T-helper 17 cell (primary cell): ENCODE data around the gene CAMTA2. TPM values are rescaled to one million over a fixed set of nuclear protein-coding genes. Genes with fewer than 3 reads are reported as not detected.
A peak's percentile ranks its signal among the peaks of the same experiment; 100 is the strongest.

Experiments
- ATAC-seq: fragments of 150-1000 bp; cut with Tn5 transposase; 2 replicates; pipeline ENCODE4 v1.10.0; 2021; ENCODE audit warnings: mild to moderate bottlenecking, moderate library complexity
- DNase-seq, 3 donors: peaks; one replicate each; pipeline versions ENCODE4 v3.0.0 to v3.0.0-alpha.2; 2020 to 2021
- H3K9me3 ChIP-seq: one replicate; pipeline ENCODE4 v1.7.0; 2013; ENCODE audit warnings: low read length, mild to moderate bottlenecking; ENCODE audit not compliant: control insufficient read depth, poor library complexity, severe bottlenecking
- H3K27ac Mint-ChIP-seq: one replicate; pipeline ENCODE4 v1.8.0; 2022; ENCODE audit warnings: mild to moderate bottlenecking, moderate library complexity, mixed read lengths
- H3K27me3 Mint-ChIP-seq: one replicate; pipeline ENCODE4 v1.8.0; 2022; ENCODE audit warnings: mixed read lengths
- H3K36me3 Mint-ChIP-seq: one replicate; pipeline ENCODE4 v1.8.0; 2022; ENCODE audit warnings: low read depth, mixed read lengths
- H3K4me1 Mint-ChIP-seq: one replicate; pipeline ENCODE4 v1.8.0; 2022; ENCODE audit warnings: mild to moderate bottlenecking, mixed read lengths
- H3K4me3 Mint-ChIP-seq: one replicate; pipeline ENCODE4 v1.8.0; 2022; ENCODE audit warnings: mild to moderate bottlenecking, moderate library complexity, mixed read lengths
- total RNA-seq, 4 donors: library from RNA in 2 of 4; stranded (reverse) in 2 of 4; gene quantifications; one replicate each; pipeline ENCODE4 v1.2.3 and lab custom pipeline; 2022 to 2026

CAMTA2 gene
- total RNA-seq, 2 donors from 2014 or later: 59.9 to 63.5 TPM

DNA sequence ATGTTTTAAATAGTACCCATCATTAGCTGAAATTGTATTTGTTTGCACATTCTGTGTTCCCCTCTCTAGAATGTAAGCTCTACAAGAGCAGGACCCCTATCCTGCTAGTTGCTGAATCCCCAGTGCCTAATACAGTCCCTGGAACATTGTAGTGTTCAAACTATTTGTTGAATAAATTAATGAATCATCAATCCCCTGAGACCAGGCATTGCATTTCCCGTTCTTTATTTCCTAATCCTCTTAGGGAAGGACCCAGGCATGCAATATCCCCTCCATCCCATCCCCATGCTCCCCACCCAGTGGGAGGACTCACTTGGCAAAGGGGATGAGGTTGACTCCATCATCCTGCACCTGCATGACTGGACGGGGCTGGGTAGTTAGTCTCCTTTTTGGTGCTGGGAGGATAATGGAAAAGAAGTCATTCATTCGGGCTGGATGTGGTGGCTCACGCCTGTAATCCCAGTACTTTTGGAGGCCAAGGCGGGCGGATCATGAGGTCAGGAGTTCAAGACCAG lies 6.7 kb upstream of the CAMTA2 start:
- no peaks in the 10 kb centered on the region for H3K9me3 ChIP-seq
- H3K27ac Mint-ChIP-seq: no peak overlapping the region
- H3K4me3 Mint-ChIP-seq: no peak overlapping the region
- DNase-seq (no peak), ATAC-seq (no peak)
- H3K4me1 Mint-ChIP-seq: peaks cover 24% of the 10 kb centered on the region
- H3K36me3 Mint-ChIP-seq: no peaks in the 10 kb centered on the region
- H3K27me3 Mint-ChIP-seq: no peaks in the 10 kb centered on the region

DNA sequence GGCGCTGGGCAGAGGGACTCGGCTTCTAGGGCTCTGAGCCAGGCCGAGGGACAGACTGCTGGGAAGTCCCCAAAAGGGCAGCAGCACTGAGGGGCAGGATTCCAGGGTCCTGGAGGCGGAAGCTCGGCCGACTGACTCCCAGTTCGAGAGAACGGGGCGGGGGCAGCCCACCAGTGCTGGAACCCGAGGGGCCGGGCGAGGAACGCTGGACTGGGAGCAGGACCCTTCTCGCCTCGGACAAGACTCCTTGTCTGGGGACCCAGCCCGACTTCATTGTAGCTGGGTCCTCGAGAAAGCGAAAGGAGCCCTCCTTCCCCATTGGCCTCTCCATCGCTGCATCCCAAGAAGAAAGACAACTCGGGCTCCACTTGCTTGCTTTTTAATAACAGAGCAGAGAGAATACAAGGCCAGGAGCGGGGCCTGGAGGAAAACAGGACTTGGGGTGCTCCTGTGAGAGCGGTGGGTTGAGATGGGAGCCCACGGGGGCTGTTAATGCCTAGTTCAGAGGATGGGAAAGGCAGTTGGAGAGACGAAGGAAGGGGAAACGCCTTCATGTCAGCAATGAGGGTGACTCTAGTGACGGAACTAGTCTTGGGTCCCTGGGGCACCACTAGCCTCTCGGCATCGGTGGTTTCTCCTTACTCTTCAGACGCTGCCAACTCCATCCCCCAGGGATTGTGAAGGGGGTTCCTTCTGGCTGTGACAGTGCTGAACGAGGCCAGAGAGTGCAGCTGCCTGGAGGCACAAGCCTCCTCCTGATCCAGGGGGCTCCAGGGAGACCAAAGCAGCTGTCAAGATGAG lies 492 bp upstream of the CAMTA2 start:
- Mint-ChIP-seq H3K4me1 (peaks cover 40% of the 10 kb centered on the region), H3K36me3 (peaks cover 3% of the 10 kb centered on the region), H3K27me3 (no peaks in the 10 kb centered on the region), H3K4me3 (peak overlapping the region; percentile 93), H3K27ac (peak overlapping the region; percentile 94)
- DNase-seq: no peak
- H3K9me3 ChIP-seq: no peaks in the 10 kb centered on the region
- ATAC-seq: peak; percentile 14

DNA sequence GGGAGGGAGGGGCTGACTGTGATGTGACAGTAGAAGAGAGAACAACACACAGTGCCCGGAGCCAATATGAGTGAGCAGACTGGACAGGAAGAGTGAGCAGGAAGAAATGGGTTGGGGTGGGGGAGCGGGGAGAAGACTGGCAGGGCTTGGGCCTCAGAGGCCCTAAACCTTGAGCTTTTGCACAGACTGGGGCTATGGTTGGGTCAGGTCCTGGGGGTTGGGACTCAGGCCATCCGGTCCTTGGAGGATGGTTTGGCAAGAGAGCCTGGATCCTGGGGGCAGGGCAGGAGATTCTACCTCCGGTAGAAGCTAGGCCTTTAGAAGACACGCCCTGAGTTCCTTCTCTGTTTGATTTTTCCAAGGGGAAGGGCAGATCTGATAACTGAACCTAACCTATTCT lies 1.1 kb downstream of the CAMTA2 start:
- H3K27me3 Mint-ChIP-seq: no peaks in the 10 kb centered on the region
- H3K4me3 Mint-ChIP-seq: peak overlapping the region; percentile 93
- ATAC-seq: no peak
- peak overlapping the region; percentile 94 for H3K27ac Mint-ChIP-seq
- H3K9me3 ChIP-seq: no peaks in the 10 kb centered on the region
- H3K4me1 Mint-ChIP-seq: peaks cover 38% of the 10 kb centered on the region
- peaks cover 7% of the 10 kb centered on the region for H3K36me3 Mint-ChIP-seq
- DNase-seq: no peak

DNA sequence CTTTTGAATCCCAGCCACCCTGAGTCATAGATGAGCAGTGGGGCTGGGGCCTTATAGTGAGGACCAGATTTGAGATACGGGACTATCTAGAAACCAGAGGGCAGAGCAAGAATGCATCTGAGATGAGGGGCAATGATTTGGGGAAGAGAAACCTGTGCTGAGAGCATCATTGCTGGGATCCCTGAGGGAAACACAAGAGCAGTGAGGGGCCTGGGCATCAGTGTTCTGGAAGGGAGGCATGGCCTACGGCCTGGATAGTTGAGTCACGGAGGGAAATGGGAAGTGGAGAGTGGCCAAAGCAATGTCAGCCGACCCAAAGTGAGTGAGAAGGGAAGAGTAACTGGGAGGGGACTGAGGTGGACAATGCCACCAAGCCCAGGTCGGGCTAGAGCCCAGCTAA lies 5.2 kb downstream of the CAMTA2 start:
- ATAC-seq (no peak), DNase-seq (no peak)
- Mint-ChIP-seq H3K36me3 (peaks cover 15% of the 10 kb centered on the region), H3K27me3 (no peaks in the 10 kb centered on the region), H3K4me3 (no peak overlapping the region), H3K27ac (peak overlapping the region; percentile 34), H3K4me1 (peaks cover 28% of the 10 kb centered on the region)
- no peaks in the 10 kb centered on the region for H3K9me3 ChIP-seq

DNA sequence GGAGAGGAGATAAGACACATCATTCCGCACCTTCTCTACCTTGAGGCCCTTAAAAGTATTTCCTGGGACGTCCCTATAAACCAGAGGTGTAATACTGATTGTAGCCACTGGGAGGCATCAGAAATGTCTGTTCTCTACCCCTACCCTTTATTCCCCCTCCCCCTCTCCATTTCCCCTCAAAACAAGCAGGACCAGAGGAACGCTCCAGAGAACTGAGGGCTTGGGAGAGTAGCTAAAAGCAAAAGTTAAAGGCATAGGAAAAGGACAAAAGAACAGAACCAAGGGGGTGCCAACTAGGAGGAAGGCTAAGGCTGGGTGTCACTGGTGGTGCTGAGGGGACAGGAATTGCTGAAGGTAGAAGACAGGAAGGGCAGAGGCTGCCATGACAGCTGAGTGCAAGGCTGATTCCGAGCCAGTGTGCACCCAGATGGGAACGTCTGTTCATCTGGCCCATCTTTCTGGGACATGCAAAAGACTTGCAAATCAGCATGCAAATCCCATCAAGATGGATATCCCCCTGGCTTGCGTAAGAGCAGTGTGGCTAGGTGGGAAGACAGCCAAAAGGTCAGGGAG lies 6.7 kb downstream of the CAMTA2 start:
- peaks cover 18% of the 10 kb centered on the region for H3K4me1 Mint-ChIP-seq
- DNase-seq: peak in 1 of 3 donors; percentile 29
- H3K9me3 ChIP-seq: no peaks in the 10 kb centered on the region
- peak overlapping the region; percentile 84 for H3K27ac Mint-ChIP-seq
- no peaks in the 10 kb centered on the region for H3K27me3 Mint-ChIP-seq
- peak; percentile 92 for ATAC-seq
- H3K36me3 Mint-ChIP-seq: peaks cover 16% of the 10 kb centered on the region
- peak overlapping the region; percentile 63 for H3K4me3 Mint-ChIP-seq

DNA sequence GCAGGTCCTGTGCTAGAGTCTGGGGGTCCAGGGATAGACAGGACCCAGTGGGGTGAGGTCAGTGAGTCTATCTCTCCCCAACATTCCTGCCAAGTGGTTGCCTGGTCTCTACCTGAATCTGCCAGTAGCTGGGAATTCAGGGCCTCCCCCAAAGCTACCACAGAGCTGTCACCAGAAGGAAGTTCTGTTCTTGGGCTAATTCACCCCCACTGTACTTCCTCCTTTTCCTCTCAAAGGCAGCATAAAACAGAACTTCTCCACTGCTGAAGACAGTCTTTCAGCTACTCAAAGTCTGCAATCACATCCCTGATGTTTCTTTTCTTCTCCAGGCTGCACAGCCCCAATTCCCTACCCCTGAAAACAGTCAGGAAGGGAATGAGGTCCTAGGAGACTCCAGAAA lies 8.7 kb downstream of the CAMTA2 start:
- no peak for ATAC-seq
- H3K9me3 ChIP-seq: no peaks in the 10 kb centered on the region
- no peaks in the 10 kb centered on the region for H3K27me3 Mint-ChIP-seq
- peaks cover 21% of the 10 kb centered on the region for H3K36me3 Mint-ChIP-seq
- no peak overlapping the region for H3K4me3 Mint-ChIP-seq
- H3K27ac Mint-ChIP-seq: no peak overlapping the region
- no peak for DNase-seq
- H3K4me1 Mint-ChIP-seq: peaks cover 21% of the 10 kb centered on the region

DNA sequence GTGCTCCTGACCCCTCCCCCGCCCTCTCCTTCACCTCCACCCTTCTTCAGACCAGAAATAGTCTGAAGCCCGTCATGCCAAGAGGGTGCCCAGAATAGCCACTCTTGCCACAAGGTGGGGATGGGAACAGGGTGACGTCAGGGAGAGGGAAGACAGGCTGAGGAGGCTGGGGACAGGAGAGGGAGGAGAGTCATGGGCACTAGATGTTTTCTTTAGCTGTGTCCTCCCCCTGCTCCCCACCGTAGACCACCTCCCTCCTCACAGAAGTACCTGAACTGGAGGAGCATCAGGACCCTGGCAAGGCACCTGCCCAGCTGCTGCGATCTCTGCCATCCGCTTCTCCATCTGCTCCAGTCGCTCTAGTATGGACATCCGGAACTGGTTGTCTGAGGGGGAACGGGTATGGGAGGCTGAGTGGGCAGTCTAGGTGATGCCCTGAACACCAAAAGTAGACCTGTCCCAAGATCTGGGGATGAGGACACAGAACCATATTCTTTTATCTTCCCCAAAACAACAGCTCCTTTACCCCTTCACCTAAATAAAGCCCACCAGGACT lies 13.3 kb downstream of the CAMTA2 start:
- Mint-ChIP-seq H3K27me3 (no peaks in the 10 kb centered on the region), H3K27ac (peak overlapping the region; percentile 89), H3K36me3 (peaks cover 14% of the 10 kb centered on the region), H3K4me3 (no peak overlapping the region), H3K4me1 (peaks cover 18% of the 10 kb centered on the region)
- no peak for DNase-seq
- H3K9me3 ChIP-seq: no peaks in the 10 kb centered on the region
- no peak for ATAC-seq

DNA sequence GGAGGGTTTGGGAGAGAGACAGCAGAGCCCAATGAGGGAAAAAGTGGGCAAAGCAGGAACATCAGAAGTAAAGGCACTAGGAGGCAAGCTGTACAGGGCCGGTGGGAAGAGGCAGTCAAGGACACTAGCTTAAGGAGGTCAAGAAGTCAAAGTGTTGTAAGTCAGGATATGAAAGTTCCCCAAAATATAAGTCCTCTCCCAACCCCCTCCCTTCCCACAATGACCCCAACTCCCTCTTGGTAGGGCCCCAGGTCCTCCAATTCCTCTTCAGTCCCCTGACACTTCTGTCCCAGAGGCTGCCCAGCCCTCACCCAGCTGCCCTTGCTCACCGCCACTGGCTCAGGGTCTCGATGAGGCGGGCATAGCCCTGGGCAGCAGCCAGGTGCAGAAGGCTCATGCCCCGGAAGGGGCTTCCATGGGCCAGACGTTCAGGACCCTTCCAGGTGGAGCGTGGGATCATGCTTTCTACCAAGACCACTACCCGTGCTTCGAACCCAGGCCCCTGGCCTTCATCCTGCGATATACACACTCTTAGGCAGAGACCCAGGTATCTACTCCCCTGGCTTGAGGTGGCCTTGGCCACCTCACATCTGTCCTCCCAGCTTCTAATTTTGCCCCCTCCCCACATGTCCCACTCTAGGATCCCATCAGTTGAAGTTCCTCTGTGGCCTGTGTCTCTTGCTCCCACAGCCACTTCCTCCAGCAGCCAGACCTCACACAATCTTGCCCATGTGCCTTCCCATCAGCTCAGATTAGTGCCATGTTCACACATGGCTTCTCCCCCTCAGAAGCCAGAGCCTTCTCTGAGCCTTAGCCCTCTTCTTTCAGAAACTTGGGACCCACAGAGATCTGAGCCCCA lies 14.0 kb downstream of the CAMTA2 start:
- Mint-ChIP-seq H3K27me3 (no peaks in the 10 kb centered on the region), H3K27ac (peak overlapping the region; percentile 89), H3K4me3 (no peak overlapping the region), H3K36me3 (peaks cover 14% of the 10 kb centered on the region), H3K4me1 (peaks cover 18% of the 10 kb centered on the region)
- no peaks in the 10 kb centered on the region for H3K9me3 ChIP-seq
- no peak for ATAC-seq
- DNase-seq: no peak

DNA sequence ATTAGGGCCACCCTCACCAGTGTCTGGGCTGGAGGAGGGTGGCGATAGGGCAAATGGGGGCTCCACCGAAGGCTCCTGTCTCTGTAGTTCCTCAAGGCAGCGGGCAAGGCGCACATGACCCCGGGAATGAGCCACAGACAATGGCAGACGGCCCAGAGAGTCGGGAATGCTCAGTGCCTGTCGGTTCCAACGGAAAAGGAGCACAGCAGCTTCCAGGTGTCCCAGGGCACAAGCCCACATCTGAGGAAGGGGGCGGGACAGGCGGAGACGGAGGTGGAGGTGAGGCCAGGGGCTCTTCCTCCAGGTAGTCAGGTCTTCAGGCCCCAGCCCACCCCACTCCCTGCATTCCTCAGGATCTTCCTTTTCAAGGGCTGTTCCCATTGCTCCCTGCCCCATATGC lies 14.7 kb downstream of the CAMTA2 start:
- no peak overlapping the region for H3K27ac Mint-ChIP-seq
- H3K36me3 Mint-ChIP-seq: peaks cover 14% of the 10 kb centered on the region
- ATAC-seq (no peak), DNase-seq (no peak)
- H3K9me3 ChIP-seq: no peaks in the 10 kb centered on the region
- H3K27me3 Mint-ChIP-seq: no peaks in the 10 kb centered on the region
- no peak overlapping the region for H3K4me3 Mint-ChIP-seq
- peaks cover 18% of the 10 kb centered on the region for H3K4me1 Mint-ChIP-seq

DNA sequence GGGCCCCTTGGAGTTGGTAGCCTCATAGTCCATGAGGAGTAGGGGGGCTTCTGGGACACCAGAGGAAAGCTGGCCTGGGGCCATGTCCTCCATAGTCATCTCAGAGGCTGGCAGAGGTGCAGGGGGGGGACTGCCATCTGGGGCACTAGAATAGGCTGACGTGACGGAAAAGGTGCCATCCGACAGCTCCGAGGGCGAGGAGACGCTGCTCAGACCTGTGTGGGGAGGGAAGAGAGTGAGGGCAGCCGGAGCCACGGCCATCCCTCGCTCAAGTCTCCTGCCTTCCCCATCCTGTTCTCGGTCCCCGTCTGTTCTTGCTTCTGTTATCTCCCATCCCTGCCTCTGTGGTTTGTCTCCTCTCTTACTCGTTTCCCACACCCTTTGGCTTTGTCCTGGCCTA lies 15.2 kb downstream of the CAMTA2 start:
- H3K4me3 Mint-ChIP-seq: no peak overlapping the region
- no peak for ATAC-seq
- DNase-seq: no peak

DNA sequence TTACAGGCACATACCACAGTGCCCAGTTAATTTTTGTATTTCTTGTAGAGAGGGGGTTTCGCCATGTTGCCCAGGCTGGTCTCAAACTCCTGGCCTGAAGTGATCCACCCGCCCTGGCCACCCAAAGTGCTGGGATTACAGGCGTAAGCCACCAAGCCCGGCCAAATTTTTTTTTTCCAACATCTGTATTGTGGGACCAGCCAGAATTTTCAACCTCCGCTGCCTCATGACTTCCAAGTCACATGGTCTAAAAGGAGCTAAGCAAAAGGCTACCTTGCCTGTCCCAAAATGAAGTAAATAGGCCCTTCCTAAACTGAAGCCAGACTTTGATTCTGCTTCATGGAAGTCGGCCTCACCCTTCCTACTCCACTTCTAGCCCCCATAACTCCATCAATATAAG lies 15.6 kb downstream of the CAMTA2 start:
- DNase-seq (no peak), ATAC-seq (no peak)
- H3K27ac Mint-ChIP-seq: no peak overlapping the region
- H3K9me3 ChIP-seq: no peaks in the 10 kb centered on the region
- no peak overlapping the region for H3K4me3 Mint-ChIP-seq
- peaks cover 14% of the 10 kb centered on the region for H3K36me3 Mint-ChIP-seq
- peaks cover 18% of the 10 kb centered on the region for H3K4me1 Mint-ChIP-seq
- H3K27me3 Mint-ChIP-seq: no peaks in the 10 kb centered on the region

More for the DNA sequence above, 15.2 kb downstream of the CAMTA2 start:
- Mint-ChIP-seq H3K4me1 (peaks cover 18% of the 10 kb centered on the region), H3K27me3 (no peaks in the 10 kb centered on the region), H3K27ac (no peak overlapping the region), H3K36me3 (peaks cover 14% of the 10 kb centered on the region)
- no peaks in the 10 kb centered on the region for H3K9me3 ChIP-seq

DNA sequence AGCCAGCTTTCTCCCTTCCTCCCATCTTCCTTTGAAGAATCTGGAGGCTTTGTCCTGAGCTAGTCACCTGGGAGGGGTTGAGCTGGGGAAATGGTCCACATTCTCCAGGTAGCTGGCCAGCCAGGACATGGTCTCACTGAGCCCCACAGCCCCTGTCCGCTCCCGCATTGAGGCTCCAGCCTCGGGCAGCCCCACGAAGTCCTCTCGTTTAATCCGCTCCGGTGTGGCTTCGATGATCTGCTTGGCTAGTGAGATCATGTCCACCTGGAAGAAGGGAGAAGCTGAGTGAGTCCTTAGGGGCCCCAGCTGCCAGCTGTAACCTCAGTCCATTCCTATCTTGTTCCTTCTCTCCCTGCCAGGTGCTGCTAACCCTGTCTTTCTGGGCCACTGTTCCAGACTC lies 17.2 kb downstream of the CAMTA2 start:
- no peaks in the 10 kb centered on the region for H3K27me3 Mint-ChIP-seq
- no peak for ATAC-seq
- H3K27ac Mint-ChIP-seq: no peak overlapping the region
- H3K4me1 Mint-ChIP-seq: peaks cover 21% of the 10 kb centered on the region
- DNase-seq: no peak
- H3K9me3 ChIP-seq: no peaks in the 10 kb centered on the region
- H3K4me3 Mint-ChIP-seq: no peak overlapping the region
- H3K36me3 Mint-ChIP-seq: peaks cover 9% of the 10 kb centered on the region
